Kidney epithelial cell (primary cell): ENCODE results near the gene SLX4IP. TPM values are rescaled to one million over a fixed set of nuclear protein-coding genes. Genes with fewer than 3 reads are reported as not detected.

Experiments
- DNase-seq: peaks from one replicate; pipeline ENCODE4 v3.0.0-alpha.2; 2010; ENCODE audit warnings: low read depth
- H3K27me3 ChIP-seq: 2 replicates; pipeline ENCODE4 v1.6.0; 2011; ENCODE audit warnings: low read length; ENCODE audit not compliant: control insufficient read depth, insufficient read depth
- H3K36me3 ChIP-seq: 2 replicates; pipeline ENCODE4 v1.5.1; 2011; ENCODE audit warnings: low read length; ENCODE audit not compliant: control insufficient read depth, insufficient read depth
- H3K4me3 ChIP-seq: 2 replicates; pipeline ENCODE4 v1.5.1; 2011; ENCODE audit warnings: low read depth, mild to moderate bottlenecking, control low read depth, low read length
- total RNA-seq: library from RNA; depleted of rRNA; stranded (reverse); fragments of >200 nt; gene quantifications from 2 replicates; pipeline ENCODE4 v1.2.3, GENCODE V29; 2015
- TF ChIP-seq, protein P1 (sequence below): IDR thresholded peaks from 2 replicates; pipeline ENCODE4 v1.5.1; 2011; ENCODE audit warnings: mild to moderate bottlenecking, moderate library complexity, low read length, control low read depth, inconsistent platforms; ENCODE audit not compliant: insufficient read depth, poor library complexity, severe bottlenecking

SLX4IP gene
- total RNA-seq, 1 donor from 2014 or later = 5.8 TPM

DNA sequence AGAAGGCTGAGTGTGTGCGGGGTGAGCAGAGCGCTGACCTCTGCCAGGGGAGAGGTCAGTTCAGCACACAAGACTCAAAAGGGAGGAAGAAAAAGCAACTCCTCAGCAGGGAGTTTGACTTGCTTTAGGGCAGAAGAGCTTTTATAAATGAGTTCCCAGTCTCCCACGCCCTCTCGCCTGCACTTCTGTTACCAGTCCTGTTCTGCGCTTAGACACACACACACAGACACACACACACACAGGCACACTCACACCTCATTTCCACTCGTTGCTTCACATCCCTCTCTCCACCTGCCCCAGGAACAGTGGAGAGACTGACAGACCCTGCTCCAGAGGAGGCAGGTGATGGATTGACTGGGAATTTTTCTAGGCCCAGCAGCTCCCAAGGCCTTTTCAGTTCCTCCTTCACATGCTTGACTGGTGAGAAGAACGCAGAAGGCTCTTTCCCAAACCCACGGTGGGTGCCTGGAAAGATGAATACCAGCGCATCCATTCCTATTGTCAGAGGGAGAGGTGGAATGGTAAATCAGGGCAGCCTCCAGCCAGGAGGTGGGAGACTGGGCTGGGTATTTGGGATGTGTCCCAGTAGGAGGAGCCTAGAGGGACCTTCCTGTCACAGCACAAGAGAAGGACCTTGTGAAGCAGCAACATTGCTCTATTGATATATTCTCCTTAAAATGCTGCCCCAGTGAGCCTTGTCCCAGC lies 195.0 kb downstream of the SLX4IP start:
- H3K27me3 ChIP-seq = no peaks in the 10 kb centered on the region
- H3K4me3 ChIP-seq = no peak overlapping the region
- TF ChIP-seq, protein P1, sequence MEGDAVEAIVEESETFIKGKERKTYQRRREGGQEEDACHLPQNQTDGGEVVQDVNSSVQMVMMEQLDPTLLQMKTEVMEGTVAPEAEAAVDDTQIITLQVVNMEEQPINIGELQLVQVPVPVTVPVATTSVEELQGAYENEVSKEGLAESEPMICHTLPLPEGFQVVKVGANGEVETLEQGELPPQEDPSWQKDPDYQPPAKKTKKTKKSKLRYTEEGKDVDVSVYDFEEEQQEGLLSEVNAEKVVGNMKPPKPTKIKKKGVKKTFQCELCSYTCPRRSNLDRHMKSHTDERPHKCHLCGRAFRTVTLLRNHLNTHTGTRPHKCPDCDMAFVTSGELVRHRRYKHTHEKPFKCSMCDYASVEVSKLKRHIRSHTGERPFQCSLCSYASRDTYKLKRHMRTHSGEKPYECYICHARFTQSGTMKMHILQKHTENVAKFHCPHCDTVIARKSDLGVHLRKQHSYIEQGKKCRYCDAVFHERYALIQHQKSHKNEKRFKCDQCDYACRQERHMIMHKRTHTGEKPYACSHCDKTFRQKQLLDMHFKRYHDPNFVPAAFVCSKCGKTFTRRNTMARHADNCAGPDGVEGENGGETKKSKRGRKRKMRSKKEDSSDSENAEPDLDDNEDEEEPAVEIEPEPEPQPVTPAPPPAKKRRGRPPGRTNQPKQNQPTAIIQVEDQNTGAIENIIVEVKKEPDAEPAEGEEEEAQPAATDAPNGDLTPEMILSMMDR = no peak
- no peak for DNase-seq
- no peaks in the 10 kb centered on the region for H3K36me3 ChIP-seq

DNA sequence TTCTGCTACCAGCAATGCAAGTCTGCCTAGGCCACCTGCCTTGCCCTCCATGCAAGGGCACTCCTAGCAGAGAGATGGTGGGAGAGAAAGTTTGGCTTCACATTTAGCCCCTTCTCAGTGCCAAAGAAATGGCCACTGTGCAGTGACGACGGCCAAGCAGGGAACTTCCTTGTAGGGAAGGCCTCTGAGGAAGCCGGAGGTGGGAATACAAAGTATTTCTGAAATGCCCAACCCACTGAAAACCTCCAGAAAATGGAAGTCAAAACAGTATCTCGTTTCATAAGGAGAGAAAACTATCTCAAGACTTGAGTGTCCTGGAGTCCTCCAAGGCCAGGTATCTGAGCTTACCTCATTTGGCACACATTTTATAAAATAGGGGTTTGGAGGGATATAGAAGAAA lies 196.0 kb downstream of the SLX4IP start:
- no peak for DNase-seq
- no peaks in the 10 kb centered on the region for H3K36me3 ChIP-seq
- TF ChIP-seq, protein P1 = no peak
- no peaks in the 10 kb centered on the region for H3K27me3 ChIP-seq
- no peak overlapping the region for H3K4me3 ChIP-seq

DNA sequence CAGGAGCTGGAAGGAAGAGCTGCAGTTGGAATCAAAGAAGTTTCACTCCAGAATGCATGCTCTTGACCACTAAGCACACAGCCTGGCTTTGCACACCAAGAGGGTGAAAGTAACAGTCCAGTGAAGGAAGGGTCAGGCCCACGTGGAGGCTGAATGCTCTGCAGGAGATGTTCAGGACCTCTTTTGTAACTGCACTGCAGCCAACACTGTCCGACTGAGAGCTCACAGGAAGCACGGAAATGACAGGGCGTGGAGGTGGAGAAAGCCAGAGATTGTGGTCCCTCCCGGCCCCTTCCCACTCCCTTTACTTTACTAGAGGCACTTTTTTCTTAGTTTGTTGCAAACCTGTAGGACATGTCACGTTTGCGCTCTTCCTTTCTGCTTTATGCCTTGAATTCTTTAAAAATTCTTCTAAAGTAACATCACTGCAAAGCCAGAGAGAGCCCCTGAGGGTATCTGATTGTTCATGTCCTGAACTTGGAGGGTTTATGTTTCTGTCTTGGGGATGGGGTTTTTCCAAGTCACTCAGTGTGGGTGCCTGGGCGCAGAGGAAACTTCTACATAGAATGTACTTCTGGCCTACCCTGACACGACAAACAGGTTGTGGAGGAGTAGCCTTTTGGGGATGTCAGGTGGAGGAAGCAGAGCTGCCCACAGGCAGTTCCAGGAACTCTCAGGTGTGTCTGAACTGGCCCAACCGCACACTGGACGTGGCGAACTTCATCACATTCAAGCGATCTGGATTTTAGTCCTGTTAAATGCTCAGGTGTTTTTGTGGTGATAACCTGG lies 197.8 kb downstream of the SLX4IP start:
- DNase-seq = no peak
- Histone ChIP-seq H3K27me3 (no peaks in the 10 kb centered on the region), H3K4me3 (no peak overlapping the region), H3K36me3 (peaks cover 3% of the 10 kb centered on the region)
- TF ChIP-seq, protein P1 = no peak

DNA sequence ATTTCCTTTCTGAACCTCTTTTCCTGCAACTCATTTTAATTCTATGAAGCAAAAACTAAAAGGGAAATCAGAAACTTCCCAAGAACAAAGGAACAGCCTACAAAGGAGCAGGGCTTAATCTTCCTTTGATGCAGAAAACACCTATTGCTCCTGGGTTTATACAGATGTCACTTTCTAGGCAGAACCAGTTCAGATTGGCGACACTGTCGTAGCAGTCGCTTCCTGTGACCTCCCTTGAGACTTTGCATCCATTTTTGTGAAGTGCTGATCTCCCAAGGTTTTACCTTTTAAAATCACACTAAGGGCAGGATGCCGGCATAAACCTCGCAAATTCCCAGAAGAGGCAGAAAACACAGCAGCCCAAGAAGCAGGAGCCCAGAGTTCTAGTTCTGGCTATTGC lies 198.6 kb downstream of the SLX4IP start:
- no peak for DNase-seq
- TF ChIP-seq, protein P1 = no peak
- Histone ChIP-seq H3K36me3 (peaks cover 3% of the 10 kb centered on the region), H3K4me3 (no peak overlapping the region), H3K27me3 (no peaks in the 10 kb centered on the region)

DNA sequence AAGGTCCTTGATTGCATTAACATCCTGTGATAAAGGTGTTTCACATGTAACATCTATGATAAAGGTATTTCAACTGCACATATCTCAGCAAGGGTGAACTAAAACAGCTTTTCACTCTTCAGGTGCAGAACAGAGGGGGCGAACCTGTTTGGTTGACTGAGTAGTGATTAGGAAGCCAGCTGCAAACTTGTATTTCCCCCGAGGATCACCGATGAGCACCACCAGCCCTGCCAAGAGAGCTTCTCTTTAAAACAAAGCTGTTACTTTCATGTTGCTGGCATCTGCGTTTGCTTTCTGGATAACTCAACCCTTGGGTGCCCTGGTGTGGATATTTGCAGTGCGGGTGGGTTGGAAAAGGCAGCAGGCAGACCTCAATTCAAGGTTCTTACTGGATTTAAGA lies 199.1 kb downstream of the SLX4IP start:
- TF ChIP-seq, protein P1 = no peak
- Histone ChIP-seq H3K27me3 (no peaks in the 10 kb centered on the region), H3K4me3 (no peak overlapping the region), H3K36me3 (peaks cover 5% of the 10 kb centered on the region)
- no peak for DNase-seq
